DOHH2 (cell line): ENCODE measurements around the gene NRAP.

Experiments used
- CTCF ChIP-seq: fragments of 200-600 bp; sonication (generic); IDR thresholded peaks from one replicate; pipeline ENCODE4 v1.5.1; 2014; ENCODE audit warnings: antibody characterized with exemption, mild to moderate bottlenecking, low read depth, low read length; ENCODE audit not compliant: poor library complexity, severe bottlenecking
- EZH2phosphoT487 ChIP-seq: fragments of 200-600 bp; sonication (generic); IDR thresholded peaks from 2 replicates; pipeline ENCODE4 v1.6.1; 2017; ENCODE audit warnings: borderline replicate concordance, mild to moderate bottlenecking, antibody characterized with exemption, low read length, moderate library complexity, mixed read lengths

GRCh38 chr10:113566888-113567287, 97.0 kb downstream of the NRAP start:
- no peak for TF ChIP-seq CTCF
- no peak for TF ChIP-seq EZH2phosphoT487
